K562 (cell line): Measurements from ENCODE around the gene KNSTRN. TPM values are rescaled to one million over a fixed set of nuclear protein-coding genes. Genes with fewer than 3 reads are reported as not detected.

Experiments used
- ATAC-seq: fragments of 200-7000 bp; cut with Tn5 transposase; 3 replicates; pipeline ENCODE4 v1.9.1; 2020; ENCODE audit warnings: moderate library complexity
- BruUV-seq: library from RNA; stranded (reverse); fragments of 400-500 nt; replicated peaks from 2 replicates; lab custom pipeline; 2021; lab: Mats Ljungman, UMichigan
- CTCF ChIA-PET: fragments of 300-600 bp; formaldehyde crosslinking; extraction: SDS; loops from one replicate; lab custom pipeline; 2021; ENCODE audit warnings: low intra/inter-chr PET ratio; lab: Yijun Ruan, JAX
- POLR2A ChIA-PET: fragments of 300-600, 350-650 bp; sonication (Branson Sonifier 250); formaldehyde crosslinking; extraction: SDS; loops from one replicate; lab custom pipeline; 2021; ENCODE audit warnings: antibody characterized with exemption, inconsistent platforms; lab: Yijun Ruan, JAX
- DNase-seq, 4 experiments: peaks; one replicate each; pipeline versions ENCODE4 v3.0.0 to v3.0.0-alpha.2; 2011 to 2018; ENCODE audit warnings: low spot score in 3 of 4, mixed read lengths in 3 of 4; ENCODE audit errors: extremely low read depth in 1 of 4
- FAIRE-seq: peaks from 2 replicates; lab custom pipeline; 2011; peaks lifted over from hg19 to GRCh38; lab: Jason Lieb, UNC
- H2AFZ ChIP-seq: 2 replicates; pipeline ENCODE4 v1.6.0; 2011; ENCODE audit warnings: low read depth, low read length, control low read depth, inconsistent platforms
- H3K27ac ChIP-seq: fragments of 200-600 bp; 3 replicates; pipeline ENCODE4 v1.8.0; 2011; ENCODE audit warnings: low read depth, mild to moderate bottlenecking, control low read depth, inconsistent platforms, low read length, moderate library complexity, mixed read lengths; ENCODE audit errors: extremely low read depth
- H3K27me3 ChIP-seq, 2 experiments: fragments of 300-600 bp in 1 of 2; 2 replicates in 1 of 2; 3 replicates in 1 of 2; pipeline versions ENCODE4 v1.6.0 to v1.8.0; 2011; ENCODE audit warnings: inconsistent platforms in 2 of 2, low read length in 2 of 2, mild to moderate bottlenecking in 1 of 2, mixed read lengths in 1 of 2, moderate library complexity in 1 of 2; ENCODE audit not compliant: control insufficient read depth in 2 of 2, insufficient read depth in 2 of 2
- H3K36me3 ChIP-seq: fragments of 300-600 bp; 3 replicates; pipeline ENCODE4 v1.8.0; 2011; ENCODE audit warnings: mild to moderate bottlenecking, low read length, inconsistent platforms; ENCODE audit not compliant: control insufficient read depth, insufficient read depth
- H3K4me1 ChIP-seq, 2 experiments: fragments of 200-600 bp in 1 of 2; replicated peaks in 1 of 2; 2 replicates in 1 of 2; 3 replicates in 1 of 2; pipeline versions ENCODE4 v1.5.1 to v1.8.0; 2011; ENCODE audit warnings: inconsistent platforms in 2 of 2, low read length in 2 of 2, mild to moderate bottlenecking in 1 of 2, mixed read lengths in 1 of 2, moderate library complexity in 1 of 2; ENCODE audit not compliant: control insufficient read depth in 2 of 2, insufficient read depth in 2 of 2
- H3K4me2 ChIP-seq: 2 replicates; pipeline ENCODE4 v1.6.1; 2011; ENCODE audit warnings: low read length, control low read depth, inconsistent platforms, mixed read lengths; ENCODE audit not compliant: insufficient read depth
- H3K4me3 ChIP-seq: fragments of 200-600 bp; sonication (generic), shearing (Covaris generic); 2 replicates; pipeline ENCODE4 v1.5.1; 2016; ENCODE audit warnings: control low read depth, inconsistent platforms
- H3K79me2 ChIP-seq: fragments of 200-600 bp; 3 replicates; pipeline ENCODE4 v1.8.0; 2011; ENCODE audit warnings: low read length, inconsistent platforms; ENCODE audit not compliant: control insufficient read depth, insufficient read depth
- H3K9ac ChIP-seq, 2 experiments: 2 replicates each; pipeline versions ENCODE4 v1.6.0 to v1.6.1; 2011; ENCODE audit warnings: low read depth in 2 of 2, low read length in 2 of 2, control low read depth in 1 of 2, inconsistent platforms in 1 of 2, mild to moderate bottlenecking in 1 of 2, mixed read lengths in 1 of 2; ENCODE audit not compliant: insufficient read depth in 1 of 2
- H3K9me1 ChIP-seq: one replicate; pipeline ENCODE4 v1.6.0; 2011; ENCODE audit warnings: inconsistent platforms, mild to moderate bottlenecking, low read length, moderate library complexity; ENCODE audit not compliant: control insufficient read depth, insufficient read depth
- H3K9me3 ChIP-seq: replicated peaks from 2 replicates; pipeline ENCODE4 v1.5.1; 2011; ENCODE audit warnings: low read depth, low read length, inconsistent platforms; ENCODE audit not compliant: control insufficient read depth, insufficient read depth
- H4K20me1 ChIP-seq: replicated peaks from 2 replicates; pipeline ENCODE4 v1.6.1; 2011; ENCODE audit warnings: low read length, inconsistent platforms, mixed read lengths; ENCODE audit not compliant: control insufficient read depth, insufficient read depth
- ARNT ChIP-seq, 2 experiments: fragments of 450-650 bp; IDR thresholded peaks; 2 replicates each; pipeline ENCODE4 v1.6.1; 2016; ENCODE audit warnings: mild to moderate bottlenecking in 1 of 2
- BRCA1 ChIP-seq, 2 experiments: fragments of 450-650 bp in 1 of 2; sonication (generic) in 1 of 2; formaldehyde crosslinking in 1 of 2; IDR thresholded peaks; 2 replicates each; pipeline versions ENCODE4 v1.5.0 to v1.6.1; 2017 to 2020; ENCODE audit warnings: mild to moderate bottlenecking in 1 of 2, missing genetic modification reagents in 1 of 2
- MYC ChIP-seq, 2 experiments: fragments of 250-450 bp in 1 of 2; sonication (Bioruptor Pico) in 1 of 2; IDR thresholded peaks; 2 replicates each; pipeline versions ENCODE4 v1.5.1 to v1.6.1; 2012 to 2021; ENCODE audit warnings: low read depth in 2 of 2, borderline replicate concordance in 1 of 2, improper control_type of control experiment in 1 of 2, low read length in 1 of 2, mild to moderate bottlenecking in 1 of 2, moderate library complexity in 1 of 2
- RBM34 ChIP-seq: fragments of 200-400 bp; formaldehyde crosslinking; IDR thresholded peaks from 2 replicates; pipeline ENCODE4 v1.6.1; 2018; ENCODE audit warnings: low read length, borderline replicate concordance; ENCODE audit not compliant: insufficient read depth
- WGBS: fragments of 100-300 bp; shearing (Covaris generic); methylation state at CpG from one replicate; pipeline ENCODE4 v1.1.6; 2016; ENCODE audit warnings: low coverage, mixed read lengths; ENCODE audit not compliant: insufficient coverage; ENCODE audit errors: missing lambda C conversion rate; 5-methylcytosine and 5-hydroxymethylcytosine counted together
- in situ Hi-C: fragments of 300-500 bp; cut with MboI; formaldehyde crosslinking; loops from 4 replicates; pipeline ENCODE4 v1.15.0; 2018; ENCODE audit warnings: inconsistent platforms, mixed read lengths
- intact Hi-C: fragments of 100-400 bp; cut with micrococcal nuclease; formaldehyde crosslinking; loops from 2 replicates; pipeline ENCODE4 v1.14.2; 2022
- polyA plus RNA-seq, 8 experiments: library from polyadenylated mRNA; depleted of rRNA in 4 of 8; stranded (reverse) in 5 of 8; unstranded in 3 of 8; fragments of >200 nt; fragmentation: Nextera tagmentation in 2 of 8; fragmentation: Illumina TruSeq in 1 of 8; extraction: Ambion mirVana in 2 of 8; extraction: Trizol in 1 of 8; gene quantifications; 2 replicates each; pipeline versions ENCODE4 v1.2.1 to v1.2.3, GENCODE V29; 2011 to 2014; ENCODE audit warnings: inconsistent platforms in 1 of 8, missing spikeins in 1 of 8
- total RNA-seq, 7 experiments: library from RNA; depleted of rRNA in 6 of 7; stranded (reverse); fragments of >200 nt in 6 of 7; fragmentation: Illumina TruSeq in 2 of 7; extraction: Trizol in 2 of 7; gene quantifications; 2 replicates each; pipeline versions ENCODE4 v1.2.1 to v1.2.3, GENCODE V29; 2011 to 2021; ENCODE audit warnings: low replicate concordance in 1 of 7
- TF ChIP-seq, protein P1 (sequence below): sonication (generic); formaldehyde crosslinking; IDR thresholded peaks from 2 replicates; pipeline ENCODE4 v1.8.1; 2023; ENCODE audit warnings: mild to moderate bottlenecking, missing genetic modification reagents, moderate library complexity
- TF ChIP-seq, protein P2 (sequence below): fragments of 250-450 bp; sonication (Bioruptor Pico); IDR thresholded peaks from 2 replicates; pipeline ENCODE4 v1.8.0; 2021; ENCODE audit warnings: borderline replicate concordance, mild to moderate bottlenecking, moderate library complexity; ENCODE audit not compliant: poor library complexity, severe bottlenecking

KNSTRN gene
- total and polyA plus RNA-seq, 9 of the 15 experiments (the other 6 are each of a cell fraction or from before 2014, with no cell fraction given): 48.7 to 88.2 (median 66.3) TPM

DNA sequence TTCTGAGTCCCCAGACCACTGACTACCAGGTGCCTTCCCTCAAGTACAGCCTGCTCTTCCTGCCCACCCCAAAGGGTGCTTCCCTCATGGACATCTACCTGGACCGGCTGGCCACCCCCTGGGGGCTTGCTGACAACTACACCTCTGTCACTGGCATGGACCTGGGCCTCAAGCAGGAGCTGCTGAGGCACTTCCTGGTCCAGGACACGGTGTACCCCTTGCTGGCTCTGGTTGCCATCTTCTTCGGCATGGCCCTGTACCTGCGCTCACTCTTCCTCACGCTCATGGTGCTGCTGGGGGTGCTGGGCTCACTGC, 15.2 kb upstream of the KNSTRN start:
- no peak overlapping the region for H3K27ac ChIP-seq
- 50% methylated on average over 5 of the region's 5 CpGs for WGBS
- no peaks in the 10 kb centered on the region for H4K20me1 ChIP-seq
- in situ Hi-C loops (no loop called here), intact Hi-C loops (no loop called here)
- no TSS peak for BruUV-seq
- H3K9ac ChIP-seq: no peak overlapping the region
- no peak for FAIRE-seq
- ChIA-PET POLR2A (no interaction called here), CTCF (interaction anchor here (1.1 to 3.6 kb wide), 3 partner anchors 23 to 153 kb away, joined by 3 to 23 read pairs (median 7); no protein-coding TSS in a partner anchor)
- 0 out of 2 replicates have a peak overlapping the region, but pooled peaks have one; percentile 54 for H3K4me2 ChIP-seq
- DNase-seq: no peak
- TF ChIP-seq, protein P1, sequence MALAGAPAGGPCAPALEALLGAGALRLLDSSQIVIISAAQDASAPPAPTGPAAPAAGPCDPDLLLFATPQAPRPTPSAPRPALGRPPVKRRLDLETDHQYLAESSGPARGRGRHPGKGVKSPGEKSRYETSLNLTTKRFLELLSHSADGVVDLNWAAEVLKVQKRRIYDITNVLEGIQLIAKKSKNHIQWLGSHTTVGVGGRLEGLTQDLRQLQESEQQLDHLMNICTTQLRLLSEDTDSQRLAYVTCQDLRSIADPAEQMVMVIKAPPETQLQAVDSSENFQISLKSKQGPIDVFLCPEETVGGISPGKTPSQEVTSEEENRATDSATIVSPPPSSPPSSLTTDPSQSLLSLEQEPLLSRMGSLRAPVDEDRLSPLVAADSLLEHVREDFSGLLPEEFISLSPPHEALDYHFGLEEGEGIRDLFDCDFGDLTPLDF: no peak
- no peak for TF ChIP-seq BRCA1 (IDR thresholded peaks at IDR 0.05)
- no peak for TF ChIP-seq BRCA1 (CRISPR knock-in tag; IDR thresholded peaks at IDR 0.05)
- TF ChIP-seq, protein P2, sequence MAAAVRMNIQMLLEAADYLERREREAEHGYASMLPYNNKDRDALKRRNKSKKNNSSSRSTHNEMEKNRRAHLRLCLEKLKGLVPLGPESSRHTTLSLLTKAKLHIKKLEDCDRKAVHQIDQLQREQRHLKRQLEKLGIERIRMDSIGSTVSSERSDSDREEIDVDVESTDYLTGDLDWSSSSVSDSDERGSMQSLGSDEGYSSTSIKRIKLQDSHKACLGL (CRISPR knock-in tag): no peak
- TF ChIP-seq MYC (IDR thresholded peaks at IDR 0.05; ENCODE audit: low read depth, low read length): no peak
- no peak for TF ChIP-seq MYC (CRISPR knock-in tag; IDR thresholded peaks at IDR 0.05; ENCODE audit: borderline replicate concordance, low read depth)
- TF ChIP-seq RBM34: no peak
- no peak for TF ChIP-seq ARNT (IDR thresholded peaks at IDR 0.05)
- H2AFZ ChIP-seq: peak overlapping the region; percentile 100; the same call in 1 of the 2 replicates
- no peak for ATAC-seq
- no peaks in the 10 kb centered on the region for H3K9me3 ChIP-seq
- no peaks in the 10 kb centered on the region for H3K79me2 ChIP-seq
- no peaks in the 10 kb centered on the region for H3K36me3 ChIP-seq
- no peaks in the 10 kb centered on the region for H3K9me1 ChIP-seq
- peaks cover 0 to 16% of the 10 kb centered on the region in 2 experiments; a peak in 3 of 5 replicates for H3K27me3 ChIP-seq
- no peak overlapping the region for H3K4me3 ChIP-seq
- peaks cover 9 to 47% of the 10 kb centered on the region in 2 experiments for H3K4me1 ChIP-seq
